MM.1S (cell line): ENCODE results near the gene STRIT1.

ENCODE experiments used
- EZH2phosphoT487 ChIP-seq: fragments of 300-600 bp; sonication (generic); IDR thresholded peaks from 2 replicates; pipeline ENCODE4 v1.6.1; 2018; ENCODE audit warnings: antibody characterized with exemption, low read length
- TF ChIP-seq, protein P1 (sequence below): fragments of 300-600 bp; sonication (generic); IDR thresholded peaks from 2 replicates; pipeline ENCODE4 v1.5.1; 2016; ENCODE audit warnings: antibody characterized with exemption, low read length, mixed read lengths

DNA sequence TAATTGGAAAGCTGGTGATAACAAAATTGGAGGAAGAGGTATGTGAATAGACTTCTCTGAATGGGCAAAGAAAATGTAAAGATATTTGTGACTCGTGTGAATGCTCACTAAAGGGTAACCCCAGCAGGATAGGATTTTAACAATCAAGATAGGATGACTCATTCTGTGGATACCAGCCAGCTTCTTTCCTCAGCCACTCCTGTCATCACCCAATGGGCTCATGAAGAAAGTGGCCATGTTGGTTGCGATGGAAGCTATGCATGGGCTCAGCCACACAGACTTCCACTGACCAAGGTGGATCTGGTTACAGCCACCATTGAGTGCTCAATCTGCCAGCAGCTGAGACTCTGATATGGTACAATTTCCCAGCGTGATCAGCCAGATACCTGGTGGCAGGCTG is 40.9 kb downstream of the STRIT1 start:
- TF ChIP-seq, protein P1, sequence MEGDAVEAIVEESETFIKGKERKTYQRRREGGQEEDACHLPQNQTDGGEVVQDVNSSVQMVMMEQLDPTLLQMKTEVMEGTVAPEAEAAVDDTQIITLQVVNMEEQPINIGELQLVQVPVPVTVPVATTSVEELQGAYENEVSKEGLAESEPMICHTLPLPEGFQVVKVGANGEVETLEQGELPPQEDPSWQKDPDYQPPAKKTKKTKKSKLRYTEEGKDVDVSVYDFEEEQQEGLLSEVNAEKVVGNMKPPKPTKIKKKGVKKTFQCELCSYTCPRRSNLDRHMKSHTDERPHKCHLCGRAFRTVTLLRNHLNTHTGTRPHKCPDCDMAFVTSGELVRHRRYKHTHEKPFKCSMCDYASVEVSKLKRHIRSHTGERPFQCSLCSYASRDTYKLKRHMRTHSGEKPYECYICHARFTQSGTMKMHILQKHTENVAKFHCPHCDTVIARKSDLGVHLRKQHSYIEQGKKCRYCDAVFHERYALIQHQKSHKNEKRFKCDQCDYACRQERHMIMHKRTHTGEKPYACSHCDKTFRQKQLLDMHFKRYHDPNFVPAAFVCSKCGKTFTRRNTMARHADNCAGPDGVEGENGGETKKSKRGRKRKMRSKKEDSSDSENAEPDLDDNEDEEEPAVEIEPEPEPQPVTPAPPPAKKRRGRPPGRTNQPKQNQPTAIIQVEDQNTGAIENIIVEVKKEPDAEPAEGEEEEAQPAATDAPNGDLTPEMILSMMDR, result no peak
- TF ChIP-seq EZH2phosphoT487, result no peak
